DND-41 (cell line): ENCODE results near the gene SH3BP2.

ENCODE experiments used
- ATAC-seq: fragments of 200-7000 bp; cut with Tn5 transposase; 3 replicates; pipeline ENCODE4 v1.9.1; 2021; ENCODE audit warnings: low read depth; ENCODE audit not compliant: insufficient read depth
- DNase-seq: peaks from one replicate; pipeline ENCODE4 v3.0.0-alpha.2; 2020
- H2AFZ ChIP-seq: 2 replicates; pipeline ENCODE4 v1.6.0; 2012; ENCODE audit warnings: low read depth, low read length
- H3K27ac ChIP-seq: 2 replicates; pipeline ENCODE4 v1.5.1; 2012; ENCODE audit warnings: low read length, inconsistent platforms
- H3K27me3 ChIP-seq: fragments of 200-600 bp; sonication (generic); 2 replicates; pipeline ENCODE4 v1.6.0; 2012; ENCODE audit warnings: low read length, mild to moderate bottlenecking, inconsistent platforms; ENCODE audit not compliant: insufficient read depth, poor library complexity
- H3K36me3 ChIP-seq: 2 replicates; pipeline ENCODE4 v1.5.1; 2012; ENCODE audit warnings: low read length, inconsistent platforms; ENCODE audit not compliant: insufficient read depth
- H3K4me1 ChIP-seq: 2 replicates; pipeline ENCODE4 v1.5.1; 2012; ENCODE audit warnings: mild to moderate bottlenecking, low read length; ENCODE audit not compliant: insufficient read depth
- H3K4me2 ChIP-seq: 2 replicates; pipeline ENCODE4 v1.6.0; 2012; ENCODE audit warnings: mild to moderate bottlenecking, moderate library complexity, low read length, inconsistent platforms; ENCODE audit not compliant: insufficient read depth
- H3K4me3 ChIP-seq, 2 experiments: fragments of 200-600 bp in 1 of 2; shearing (Covaris generic) in 1 of 2; 2 replicates each; pipeline ENCODE4 v1.5.1; 2012 to 2016; ENCODE audit warnings: inconsistent platforms in 2 of 2, low read length in 2 of 2, mild to moderate bottlenecking in 2 of 2, low read depth in 1 of 2, moderate library complexity in 1 of 2
- H3K79me2 ChIP-seq: 2 replicates; pipeline ENCODE4 v1.6.0; 2012; ENCODE audit warnings: low read length, inconsistent platforms; ENCODE audit not compliant: insufficient read depth
- H3K9ac ChIP-seq: 2 replicates; pipeline ENCODE4 v1.6.0; 2012; ENCODE audit warnings: low read depth, mild to moderate bottlenecking, inconsistent platforms, low read length, moderate library complexity
- H3K9me3 ChIP-seq: 2 replicates; pipeline ENCODE4 v1.5.1; 2012; ENCODE audit warnings: low read length, moderate library complexity, mild to moderate bottlenecking, inconsistent platforms; ENCODE audit not compliant: insufficient read depth, severe bottlenecking
- H4K20me1 ChIP-seq: 2 replicates; pipeline ENCODE4 v1.6.0; 2012; ENCODE audit warnings: low read length; ENCODE audit not compliant: insufficient read depth
- EZH2 ChIP-seq: IDR thresholded peaks from 3 replicates; pipeline ENCODE4 v1.6.1; 2012; ENCODE audit warnings: borderline replicate concordance, low read depth, mild to moderate bottlenecking, moderate library complexity, low read length, inconsistent platforms; ENCODE audit not compliant: severe bottlenecking
- TF ChIP-seq, protein P1 (sequence below): IDR thresholded peaks from 2 replicates; pipeline ENCODE4 v1.5.1; 2012; ENCODE audit warnings: borderline replicate concordance, low read length, moderate library complexity, mild to moderate bottlenecking; ENCODE audit not compliant: poor library complexity, severe bottlenecking; ENCODE audit errors: extremely low read depth

Gene SH3BP2

DNA sequence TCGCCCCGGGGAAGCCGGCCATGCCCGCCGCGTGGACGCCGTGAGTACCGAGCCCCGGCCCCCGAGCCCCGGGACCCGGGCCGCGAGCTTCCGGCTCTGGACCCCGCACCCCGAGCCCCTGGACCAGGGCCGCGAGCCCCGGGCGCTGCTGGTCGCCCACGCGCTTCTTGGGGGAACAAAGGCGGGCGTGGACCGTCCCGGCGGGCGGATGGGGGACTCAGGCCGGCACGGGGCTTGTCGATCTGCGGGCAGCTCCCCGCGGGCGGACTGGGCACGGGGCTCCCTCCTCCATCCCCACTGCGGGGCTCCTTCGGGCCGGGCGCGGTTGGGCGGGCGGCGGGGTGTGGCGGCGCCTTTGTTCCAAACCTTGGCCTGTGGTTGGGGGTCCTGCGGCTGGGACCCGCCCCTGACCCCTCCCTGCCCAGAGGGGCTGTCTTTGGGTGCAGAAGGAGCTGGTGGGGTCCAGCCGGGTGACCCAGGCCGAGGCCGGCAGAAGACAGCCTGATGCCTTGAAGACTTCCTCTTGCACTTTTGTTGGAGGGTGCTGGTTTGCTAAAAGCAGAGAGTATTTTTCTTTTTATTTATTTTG, 25.6 kb downstream of the SH3BP2 start:
- DNase-seq = no peak
- Histone ChIP-seq H3K4me1 (no peaks in the 10 kb centered on the region), H3K9me3 (no peaks in the 10 kb centered on the region), H3K4me2 (no peak overlapping the region), H3K36me3 (no peaks in the 10 kb centered on the region), H4K20me1 (no peaks in the 10 kb centered on the region), H3K4me3 (no peak overlapping the region), H2AFZ (no peak overlapping the region), H3K27me3 (no peaks in the 10 kb centered on the region), H3K79me2 (no peaks in the 10 kb centered on the region), H3K27ac (no peak overlapping the region), H3K9ac (no peak overlapping the region)
- TF ChIP-seq EZH2 = no peak
- TF ChIP-seq, protein P1, sequence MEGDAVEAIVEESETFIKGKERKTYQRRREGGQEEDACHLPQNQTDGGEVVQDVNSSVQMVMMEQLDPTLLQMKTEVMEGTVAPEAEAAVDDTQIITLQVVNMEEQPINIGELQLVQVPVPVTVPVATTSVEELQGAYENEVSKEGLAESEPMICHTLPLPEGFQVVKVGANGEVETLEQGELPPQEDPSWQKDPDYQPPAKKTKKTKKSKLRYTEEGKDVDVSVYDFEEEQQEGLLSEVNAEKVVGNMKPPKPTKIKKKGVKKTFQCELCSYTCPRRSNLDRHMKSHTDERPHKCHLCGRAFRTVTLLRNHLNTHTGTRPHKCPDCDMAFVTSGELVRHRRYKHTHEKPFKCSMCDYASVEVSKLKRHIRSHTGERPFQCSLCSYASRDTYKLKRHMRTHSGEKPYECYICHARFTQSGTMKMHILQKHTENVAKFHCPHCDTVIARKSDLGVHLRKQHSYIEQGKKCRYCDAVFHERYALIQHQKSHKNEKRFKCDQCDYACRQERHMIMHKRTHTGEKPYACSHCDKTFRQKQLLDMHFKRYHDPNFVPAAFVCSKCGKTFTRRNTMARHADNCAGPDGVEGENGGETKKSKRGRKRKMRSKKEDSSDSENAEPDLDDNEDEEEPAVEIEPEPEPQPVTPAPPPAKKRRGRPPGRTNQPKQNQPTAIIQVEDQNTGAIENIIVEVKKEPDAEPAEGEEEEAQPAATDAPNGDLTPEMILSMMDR = no peak
- no peak for ATAC-seq

DNA sequence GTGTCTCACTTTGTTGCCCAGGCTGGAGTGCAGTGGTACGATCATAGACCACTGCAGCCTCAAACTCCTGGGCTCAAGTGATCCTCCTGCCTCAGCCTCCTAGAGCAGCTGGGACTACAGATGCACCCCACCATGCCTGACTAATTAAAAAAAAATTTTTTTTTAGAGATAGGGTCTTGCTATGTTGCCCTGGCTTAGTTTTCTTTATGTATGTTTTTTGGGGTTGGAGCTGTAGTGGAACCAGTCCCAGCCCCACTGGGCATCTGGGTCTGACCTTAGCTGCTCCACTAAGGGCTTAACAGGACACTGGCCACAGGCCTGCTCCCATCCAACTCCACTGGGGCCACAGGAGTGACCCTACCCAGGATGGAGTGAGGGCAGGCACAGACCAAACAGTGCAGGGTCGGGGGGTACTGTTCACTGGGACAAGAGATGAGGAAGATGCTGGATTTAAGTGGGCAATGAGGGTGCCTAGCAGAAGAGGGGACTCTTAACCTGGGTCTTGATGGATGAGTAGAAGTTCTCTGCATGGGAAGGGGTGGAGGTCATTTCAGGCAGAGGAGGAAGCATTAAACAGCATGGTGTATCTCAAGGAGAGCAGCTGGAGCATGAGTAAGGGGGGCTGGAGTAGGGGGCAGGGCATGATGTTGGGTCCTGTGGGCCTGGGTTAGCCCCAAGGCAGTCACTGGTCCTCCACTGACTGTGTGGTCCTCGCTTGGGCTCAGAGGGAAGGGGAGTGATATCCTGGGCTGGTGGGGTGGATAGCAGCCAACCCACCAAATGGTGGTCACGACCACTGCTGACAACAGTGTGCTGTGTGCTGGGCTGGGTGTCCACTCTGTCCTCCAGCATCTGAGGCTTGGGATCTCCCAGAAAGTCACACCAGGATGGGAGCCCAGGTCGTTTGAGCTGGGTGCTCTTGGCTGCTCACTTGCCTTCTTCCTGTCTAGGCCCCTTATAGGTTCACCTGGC, 26.6 kb downstream of the SH3BP2 start:
- Histone ChIP-seq H3K4me2 (no peak overlapping the region), H3K79me2 (no peaks in the 10 kb centered on the region), H2AFZ (no peak overlapping the region), H4K20me1 (no peaks in the 10 kb centered on the region; the same call in 1 of the 2 replicates), H3K9me3 (no peaks in the 10 kb centered on the region), H3K36me3 (no peaks in the 10 kb centered on the region), H3K4me3 (no peak overlapping the region), H3K9ac (no peak overlapping the region), H3K27me3 (no peaks in the 10 kb centered on the region), H3K27ac (no peak overlapping the region), H3K4me1 (no peaks in the 10 kb centered on the region)
- ATAC-seq (no peak; the same call in 2 of the 3 replicates), DNase-seq (no peak)
- TF ChIP-seq, protein P1 = no peak
- TF ChIP-seq EZH2 = no peak

DNA sequence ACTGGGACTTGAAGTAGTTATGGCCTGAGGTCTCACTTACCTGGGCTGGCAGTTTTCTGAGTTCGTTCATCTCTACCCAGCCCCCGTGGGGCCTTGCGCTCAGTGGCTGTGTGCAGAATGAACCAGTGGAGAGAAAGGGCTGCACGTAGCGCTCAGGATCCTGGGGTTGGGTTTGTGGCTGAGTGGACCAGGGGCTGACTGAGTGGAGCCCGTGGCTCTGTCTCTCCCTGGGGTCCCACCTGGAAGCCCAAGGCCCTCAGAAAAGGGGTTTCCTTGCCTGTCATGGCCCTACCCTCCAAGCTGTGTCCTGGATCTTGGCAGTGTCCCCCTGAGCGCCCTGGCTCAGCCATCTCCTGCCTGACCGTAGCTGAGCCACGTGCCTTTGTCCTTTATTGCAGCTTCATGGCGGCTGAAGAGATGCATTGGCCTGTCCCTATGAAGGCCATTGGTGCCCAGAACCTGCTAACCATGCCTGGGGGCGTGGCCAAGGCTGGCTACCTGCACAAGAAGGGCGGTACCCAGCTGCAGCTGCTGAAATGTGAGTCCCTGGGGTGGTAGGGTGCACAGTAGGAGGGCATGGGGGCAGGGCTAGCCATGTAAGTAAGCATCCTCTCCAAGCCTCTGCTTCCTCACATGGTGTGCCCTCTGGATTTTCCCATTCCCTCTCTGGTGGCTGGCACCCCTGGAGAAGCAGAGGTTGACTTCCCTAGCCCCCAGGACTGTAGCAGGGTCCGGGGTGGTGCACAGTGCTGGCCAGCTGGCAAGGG, 27.5 kb downstream of the SH3BP2 start:
- TF ChIP-seq, protein P1 = no peak
- TF ChIP-seq EZH2 = no peak
- Histone ChIP-seq H3K79me2 (no peaks in the 10 kb centered on the region), H2AFZ (no peak overlapping the region), H3K27ac (no peak overlapping the region), H4K20me1 (no peaks in the 10 kb centered on the region; the same call in 1 of the 2 replicates), H3K4me2 (no peak overlapping the region), H3K9me3 (no peaks in the 10 kb centered on the region), H3K4me3 (no peak overlapping the region), H3K27me3 (no peaks in the 10 kb centered on the region), H3K9ac (no peak overlapping the region), H3K36me3 (no peaks in the 10 kb centered on the region), H3K4me1 (no peaks in the 10 kb centered on the region)
- ATAC-seq = no peak
- DNase-seq = no peak
